Erythroblast (primary cell): Measurements from ENCODE around the gene INTS4.

Experiments used
- GATA1 ChIP-seq: IDR thresholded peaks from 2 replicates; pipeline ENCODE4 v1.6.1; 2011; ENCODE audit warnings: low read depth, mild to moderate bottlenecking, control low read depth, low read length, moderate library complexity
- POLR2A ChIP-seq: IDR thresholded peaks from 2 replicates; pipeline ENCODE4 v1.6.1; 2011; ENCODE audit warnings: mild to moderate bottlenecking, low read length

- TF ChIP-seq POLR2A (no peak), GATA1 (no peak)
These were observed 566 bp downstream of the INTS4 start for GRCh38 chr11:77993902-77994301.
